ENCODE results near the gene LAMTOR4.

Gene LAMTOR4

GRCh38 chr7:100155553-100156317, 7.0 kb downstream of the LAMTOR4 start:
- Histone ChIP-seq H3K4me1 (ENCODE audit: insufficient read depth, low read length) (peaks cover 13% of the 10 kb centered on the region; the same call in 1 of the 2 replicates), H3K27me3 (ENCODE audit: insufficient read depth, low read length) (no peaks in the 10 kb centered on the region), H3K36me3 (ENCODE audit: insufficient read depth, low read length) (peaks cover 56% of the 10 kb centered on the region), H3K4me3 (ENCODE audit: low read length) (no peak overlapping the region), H3K9me3 (ENCODE audit: insufficient read depth, low read depth, low read length) (no peaks in the 10 kb centered on the region), H3K27ac (ENCODE audit: low read depth, low read length) (no peak overlapping the region), H3K9ac (ENCODE audit: low read depth, low read length) (no peak overlapping the region)
- WGBS, result 94% methylated on average over 20 of the region's 20 CpGs

GRCh38 chr7:100156331-100157068, 7.8 kb downstream of the LAMTOR4 start:
- H3K27ac ChIP-seq (ENCODE audit: low read depth, low read length), result peak overlapping the region; percentile 10; the same call in 1 of the 2 replicates
- 87% methylated on average over 16 of the region's 16 CpGs for WGBS
- peak overlapping the region; percentile 80; the same call in 1 of the 2 replicates for H3K4me3 ChIP-seq (ENCODE audit: low read length)
- no peaks in the 10 kb centered on the region for H3K27me3 ChIP-seq (ENCODE audit: insufficient read depth, low read length)
- H3K9me3 ChIP-seq (ENCODE audit: insufficient read depth, low read depth, low read length), result no peaks in the 10 kb centered on the region
- H3K9ac ChIP-seq (ENCODE audit: low read depth, low read length), result no peak overlapping the region
- peaks cover 13% of the 10 kb centered on the region; the same call in 1 of the 2 replicates for H3K4me1 ChIP-seq (ENCODE audit: insufficient read depth, low read length)
- peaks cover 56% of the 10 kb centered on the region for H3K36me3 ChIP-seq (ENCODE audit: insufficient read depth, low read length)

- H3K4me1 ChIP-seq (ENCODE audit: insufficient read depth, low read length), result peaks cover 13% of the 10 kb centered on the region; the same call in 1 of the 2 replicates
- peak overlapping the region; percentile 10; the same call in 1 of the 2 replicates for H3K27ac ChIP-seq (ENCODE audit: low read depth, low read length)
- WGBS, result 68% methylated on average over 5 of the region's 5 CpGs
- no peaks in the 10 kb centered on the region for H3K27me3 ChIP-seq (ENCODE audit: insufficient read depth, low read length)
- H3K36me3 ChIP-seq (ENCODE audit: insufficient read depth, low read length), result peaks cover 51% of the 10 kb centered on the region
- no peak overlapping the region for H3K9ac ChIP-seq (ENCODE audit: low read depth, low read length)
- H3K9me3 ChIP-seq (ENCODE audit: insufficient read depth, low read depth, low read length), result no peaks in the 10 kb centered on the region
- H3K4me3 ChIP-seq (ENCODE audit: low read length), result peak overlapping the region; percentile 80; the same call in 1 of the 2 replicates
Measured at GRCh38 chr7:100157069-100157333, 8.3 kb downstream of the LAMTOR4 start.

- Histone ChIP-seq H3K27ac (ENCODE audit: low read depth, low read length) (peak overlapping the region; percentile 82; the same call in 1 of the 2 replicates), H3K27me3 (ENCODE audit: insufficient read depth, low read length) (no peaks in the 10 kb centered on the region), H3K9ac (ENCODE audit: low read depth, low read length) (peak overlapping the region; percentile 79), H3K9me3 (ENCODE audit: insufficient read depth, low read depth, low read length) (no peaks in the 10 kb centered on the region), H3K36me3 (ENCODE audit: insufficient read depth, low read length) (peaks cover 45% of the 10 kb centered on the region), H3K4me3 (ENCODE audit: low read length) (peak overlapping the region; percentile 80), H3K4me1 (ENCODE audit: insufficient read depth, low read length) (peaks cover 13% of the 10 kb centered on the region; the same call in 1 of the 2 replicates)
- 12% methylated on average over 31 of the region's 32 CpGs for WGBS
Measured at GRCh38 chr7:100157334-100158228, 8.9 kb downstream of the LAMTOR4 start.

- H3K27ac ChIP-seq (ENCODE audit: low read depth, low read length), result peak within 1 kb of the TSS; percentile 82; the same call in 1 of the 2 replicates
- WGBS, result 4% methylated on average over 87 of the region's 87 CpGs
- H3K4me1 ChIP-seq (ENCODE audit: insufficient read depth, low read length), result peaks cover 13% of the 10 kb centered on the region; the same call in 1 of the 2 replicates
Measured at GRCh38 chr7:100158229-100159098, 9.7 kb downstream of the LAMTOR4 start, which contains the start of gene TRAPPC14. TSS of gene TRAPPC14 (minus strand) at chr7:100158723. CDS start at chr7:100158499, 224 bp downstream.

GRCh38 chr7:100159099-100159623, 10.4 kb downstream of the LAMTOR4 start:
- peak overlapping the region; percentile 68; the same call in 1 of the 2 replicates for H3K27ac ChIP-seq (ENCODE audit: low read depth, low read length)
- peaks cover 30% of the 10 kb centered on the region for H3K36me3 ChIP-seq (ENCODE audit: insufficient read depth, low read length)
- H3K4me1 ChIP-seq (ENCODE audit: insufficient read depth, low read length), result peaks cover 13% of the 10 kb centered on the region; the same call in 1 of the 2 replicates
- H3K4me3 ChIP-seq (ENCODE audit: low read length), result peak overlapping the region; percentile 80
- peak overlapping the region; percentile 52; the same call in 1 of the 2 replicates for H3K9ac ChIP-seq (ENCODE audit: low read depth, low read length)
- H3K9me3 ChIP-seq (ENCODE audit: insufficient read depth, low read depth, low read length), result no peaks in the 10 kb centered on the region
- no peaks in the 10 kb centered on the region for H3K27me3 ChIP-seq (ENCODE audit: insufficient read depth, low read length)
- WGBS, result 85% methylated on average over 6 of the region's 7 CpGs

More at GRCh38 chr7:100158229-100159098, 9.7 kb downstream of the LAMTOR4 start, which contains the start of gene TRAPPC14:
- Histone ChIP-seq H3K9ac (ENCODE audit: low read depth, low read length) (peak within 1 kb of the TSS; percentile 79), H3K27me3 (ENCODE audit: insufficient read depth, low read length) (no peaks in the 10 kb centered on the region), H3K9me3 (ENCODE audit: insufficient read depth, low read depth, low read length) (no peaks in the 10 kb centered on the region), H3K36me3 (ENCODE audit: insufficient read depth, low read length) (peaks cover 37% of the 10 kb centered on the region), H3K4me3 (ENCODE audit: low read length) (peak within 1 kb of the TSS; percentile 80)

- Histone ChIP-seq H3K36me3 (ENCODE audit: insufficient read depth, low read length) (peaks cover 21% of the 10 kb centered on the region), H3K27me3 (ENCODE audit: insufficient read depth, low read length) (no peaks in the 10 kb centered on the region), H3K9ac (ENCODE audit: low read depth, low read length) (no peak overlapping the region), H3K27ac (ENCODE audit: low read depth, low read length) (no peak overlapping the region), H3K4me1 (ENCODE audit: insufficient read depth, low read length) (peaks cover 13% of the 10 kb centered on the region; the same call in 1 of the 2 replicates), H3K4me3 (ENCODE audit: low read length) (no peak overlapping the region), H3K9me3 (ENCODE audit: insufficient read depth, low read depth, low read length) (no peaks in the 10 kb centered on the region)
- WGBS, result 95% methylated on average over 18 of the region's 18 CpGs
Measured at GRCh38 chr7:100160067-100160466, 11.3 kb downstream of the LAMTOR4 start.

- H3K27ac ChIP-seq (ENCODE audit: low read depth, low read length), result no peak overlapping the region
- WGBS, result 50% methylated on average over 6 of the region's 6 CpGs
- peaks cover 16% of the 10 kb centered on the region for H3K27me3 ChIP-seq (ENCODE audit: insufficient read depth, low read length)
- no peaks in the 10 kb centered on the region for H3K9me3 ChIP-seq (ENCODE audit: insufficient read depth, low read depth, low read length)
- no peak overlapping the region for H3K9ac ChIP-seq (ENCODE audit: low read depth, low read length)
- no peaks in the 10 kb centered on the region for H3K36me3 ChIP-seq (ENCODE audit: insufficient read depth, low read length)
- no peak overlapping the region for H3K4me3 ChIP-seq (ENCODE audit: low read length)
- peaks cover 15% of the 10 kb centered on the region for H3K4me1 ChIP-seq (ENCODE audit: insufficient read depth, low read length)
Measured at GRCh38 chr7:100163006-100163531, 14.4 kb downstream of the LAMTOR4 start.

GRCh38 chr7:100163871-100164270, 15.2 kb downstream of the LAMTOR4 start:
- H3K9ac ChIP-seq (ENCODE audit: low read depth, low read length), result no peak overlapping the region
- WGBS, result 92% methylated on average over 5 of the region's 5 CpGs

More at GRCh38 chr7:100163871-100164270, 15.2 kb downstream of the LAMTOR4 start:
- peaks cover 16% of the 10 kb centered on the region for H3K27me3 ChIP-seq (ENCODE audit: insufficient read depth, low read length)
- H3K4me1 ChIP-seq (ENCODE audit: insufficient read depth, low read length), result peaks cover 15% of the 10 kb centered on the region
- H3K27ac ChIP-seq (ENCODE audit: low read depth, low read length), result no peak overlapping the region
- no peak overlapping the region for H3K4me3 ChIP-seq (ENCODE audit: low read length)
- H3K36me3 ChIP-seq (ENCODE audit: insufficient read depth, low read length), result no peaks in the 10 kb centered on the region
- H3K9me3 ChIP-seq (ENCODE audit: insufficient read depth, low read depth, low read length), result no peaks in the 10 kb centered on the region

Data from HUES64 (cell line).